Stimulated activated CD4-positive, alpha-beta T cell treated with anti-CD3 and anti-CD28 coated beads, TNF-alpha, amount 100 ng/mL, for 4 hours (primary cell): ENCODE results near the gene STUM.
"Not testable (repeated sequence)": the region's sequence is repeated elsewhere in the genome, so short reads cannot be mapped to it uniquely, and the experiment has no call there.

Experiments used
- DNase-seq, 3 experiments: peaks; one replicate each; pipeline ENCODE4 v3.0.0-alpha.2; 2020; ENCODE audit warnings: low read depth in 3 of 3

STUM gene

GRCh38 chr1:226604560-226605317 is 56.2 kb downstream of the STUM start:
- DNase-seq, result no peak

GRCh38 chr1:226605318-226605950 is 56.9 kb downstream of the STUM start:
- DNase-seq, result no peak

GRCh38 chr1:226606311-226607267 is 58.0 kb downstream of the STUM start:
- DNase-seq, result no peak

- no peak for DNase-seq
These were observed 58.7 kb downstream of the STUM start for GRCh38 chr1:226607268-226607660.

- DNase-seq, result no peak
These were observed 59.3 kb downstream of the STUM start for GRCh38 chr1:226607821-226608220.

GRCh38 chr1:226608699-226609505 is 60.3 kb downstream of the STUM start:
- DNase-seq, result peak; percentile 22 to 48 (median 38)

DNA sequence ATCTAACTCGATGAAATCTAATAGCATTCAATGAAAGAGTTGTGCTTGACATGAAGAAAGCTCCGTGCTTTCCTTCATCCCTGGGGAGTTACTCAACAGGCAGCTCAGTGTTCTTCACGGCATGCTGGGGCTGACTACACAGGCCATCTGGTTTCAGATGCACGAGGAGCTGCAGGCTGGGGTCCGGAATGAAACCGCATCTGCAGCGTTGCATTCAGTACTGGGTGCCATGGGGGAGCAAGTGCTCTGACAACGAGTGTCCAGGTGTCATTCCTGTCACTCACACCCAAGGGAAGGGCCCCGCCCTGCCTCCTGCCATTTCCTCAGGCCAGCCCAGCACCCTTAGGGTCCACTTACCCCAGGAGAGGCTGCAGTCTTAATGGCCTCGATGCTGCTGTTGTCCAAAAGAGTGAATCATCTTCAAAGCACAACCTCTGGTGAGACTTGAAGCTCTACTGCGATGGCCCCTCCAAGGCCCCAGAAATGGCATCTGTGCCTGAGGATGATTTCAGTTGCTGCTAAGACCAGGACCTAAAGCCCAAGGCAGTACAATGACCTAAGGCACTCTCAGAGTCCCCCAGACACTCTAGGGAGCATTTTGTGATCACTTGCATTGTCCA is 61.4 kb downstream of the STUM start:
- no peak for DNase-seq

GRCh38 chr1:226610671-226611070 is 62.1 kb downstream of the STUM start:
- DNase-seq, result no peak

- DNase-seq, result no peak
These were observed 62.7 kb downstream of the STUM start for GRCh38 chr1:226611301-226611700.

DNA sequence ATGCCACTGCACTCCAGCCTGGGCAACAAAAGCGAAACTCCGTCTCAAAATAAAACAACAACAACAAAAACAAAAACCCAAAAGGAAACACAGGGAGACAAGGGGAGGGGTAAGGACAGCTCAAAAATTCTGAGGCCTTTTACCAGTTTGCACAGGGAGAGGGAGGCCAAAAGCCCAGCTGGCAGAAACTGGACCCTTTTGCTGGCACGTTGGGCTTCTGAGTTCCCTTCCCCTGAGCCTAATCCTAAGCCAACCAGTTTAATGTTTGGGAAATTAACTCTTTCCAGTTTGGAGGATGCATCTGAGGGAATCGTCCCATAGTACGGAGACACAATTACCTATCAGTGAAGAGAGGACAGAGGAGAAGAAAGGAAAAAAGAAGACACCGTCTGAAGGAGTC is 63.4 kb downstream of the STUM start:
- DNase-seq, result not testable (repeated sequence)

GRCh38 chr1:226615876-226616275 is 67.3 kb downstream of the STUM start:
- no peak for DNase-seq

- no peak for DNase-seq
These were observed 68.1 kb downstream of the STUM start for GRCh38 chr1:226616636-226617035.

DNA sequence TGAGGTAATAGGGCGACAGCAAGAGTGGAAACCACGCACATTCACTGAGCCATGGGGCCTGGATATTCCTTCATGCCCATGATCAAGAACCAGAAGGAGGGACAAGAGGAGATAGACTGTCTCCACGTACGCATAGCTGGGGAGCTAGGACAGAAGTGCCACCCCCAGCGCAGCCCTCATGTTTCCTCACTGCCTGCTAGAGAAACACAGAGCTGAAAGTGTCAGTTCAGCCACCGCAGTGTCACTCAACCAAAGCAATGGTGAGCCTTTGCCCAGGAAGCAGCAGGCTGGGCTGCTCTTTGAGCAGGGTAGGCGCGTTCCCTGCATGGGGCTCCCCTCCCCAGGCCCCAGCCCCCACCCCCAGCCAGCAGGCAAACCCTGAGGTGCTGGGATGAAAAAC is 68.5 kb downstream of the STUM start:
- DNase-seq, result no peak

DNA sequence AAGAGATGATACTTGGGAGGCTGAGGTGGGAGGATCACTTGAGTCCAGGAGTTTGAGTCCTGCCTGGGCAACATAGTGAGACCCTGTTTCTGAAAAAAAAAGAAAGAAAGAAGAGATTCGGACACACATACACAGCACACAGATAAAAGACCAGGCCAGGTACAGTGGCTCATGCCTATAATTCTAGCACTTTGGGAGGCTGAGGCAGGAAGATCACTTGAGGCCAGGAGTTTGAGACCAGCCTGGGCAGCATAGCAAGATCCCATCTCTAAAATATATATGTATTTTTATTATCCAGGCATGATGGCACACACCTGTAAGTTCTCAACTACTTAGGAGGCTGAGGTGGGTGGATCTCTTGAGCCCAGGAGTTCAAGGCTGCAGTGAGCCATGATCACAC is 69.2 kb downstream of the STUM start:
- not testable (repeated sequence) for DNase-seq

DNA sequence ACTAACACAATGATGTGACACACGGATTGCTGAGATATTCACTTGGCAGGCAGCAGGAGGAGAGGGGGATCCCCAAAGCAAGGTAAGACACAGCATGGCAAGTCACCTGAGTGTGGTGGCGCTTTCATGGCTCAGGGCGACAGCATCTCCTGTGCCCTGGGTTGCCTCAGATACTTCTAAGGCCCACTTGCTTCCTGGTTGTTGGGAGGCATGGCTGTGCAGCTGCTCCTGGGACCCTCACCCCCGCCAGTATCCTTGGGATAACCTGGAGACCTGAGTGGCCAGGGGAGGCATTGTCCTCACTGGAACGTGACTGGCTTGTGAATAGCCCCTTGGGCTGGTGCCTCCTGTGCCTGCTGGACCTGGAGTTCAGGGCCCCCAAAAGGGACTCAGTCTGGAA is 69.8 kb downstream of the STUM start:
- no peak for DNase-seq

DNA sequence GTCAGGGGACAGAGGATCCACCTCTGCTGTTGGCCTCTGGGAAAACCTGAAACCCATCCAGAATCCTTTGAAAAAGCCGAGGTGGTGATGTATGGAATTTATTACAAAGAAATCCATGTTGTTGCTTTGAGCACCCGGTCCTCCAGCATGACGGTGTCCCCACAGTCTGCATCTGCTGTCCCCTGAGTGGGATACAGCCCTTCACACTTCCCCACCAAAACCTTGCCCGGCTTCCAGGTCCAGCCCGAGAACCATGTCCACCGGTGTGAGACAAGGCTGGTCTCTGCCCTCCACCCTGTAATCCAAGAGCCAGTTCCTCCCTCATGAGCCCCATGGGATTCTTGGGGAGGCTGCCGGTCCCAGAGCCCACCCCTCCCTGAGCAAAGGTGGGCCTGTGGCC is 70.5 kb downstream of the STUM start:
- no peak for DNase-seq

GRCh38 chr1:226622012-226622411 is 73.4 kb downstream of the STUM start:
- no peak for DNase-seq

DNA sequence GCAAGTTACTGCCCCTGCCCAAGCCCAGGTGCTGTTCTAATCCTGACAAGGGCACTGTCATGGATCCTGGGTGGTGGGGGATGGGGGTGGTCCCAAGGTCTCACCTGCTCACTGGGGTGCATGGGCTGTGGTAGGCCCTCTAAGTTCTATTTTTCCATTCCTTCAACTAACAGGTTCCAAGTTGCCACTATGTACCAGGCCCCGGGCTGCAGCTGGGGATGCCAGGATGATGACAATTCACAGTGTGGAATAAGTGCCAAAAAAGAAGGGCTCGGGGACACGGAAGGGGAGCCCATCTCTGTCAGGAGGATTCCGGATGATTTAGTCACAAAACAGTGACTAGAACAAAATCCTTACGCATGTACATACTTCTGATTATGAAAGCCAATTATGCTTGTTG is 76.0 kb downstream of the STUM start:
- DNase-seq, result no peak

DNA sequence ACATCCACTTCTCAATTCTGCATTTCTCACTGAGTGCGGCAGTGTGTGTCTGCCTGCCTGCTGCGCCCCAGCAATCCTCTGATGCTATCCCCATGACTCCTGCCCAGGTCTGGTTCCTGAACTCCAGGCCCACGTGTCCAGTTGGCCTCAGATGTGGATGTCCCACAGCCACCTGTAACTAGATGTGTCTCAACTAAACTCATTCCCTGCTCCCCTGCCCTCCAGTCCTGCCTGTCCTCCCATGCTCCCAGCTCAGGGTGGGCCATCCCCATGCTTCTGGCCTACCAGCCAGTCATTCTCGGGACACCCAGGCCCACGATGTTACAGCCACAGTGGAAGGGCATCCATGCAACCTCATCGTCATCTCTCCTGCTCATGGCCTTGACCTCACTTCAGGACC is 76.8 kb downstream of the STUM start:
- no peak for DNase-seq

DNA sequence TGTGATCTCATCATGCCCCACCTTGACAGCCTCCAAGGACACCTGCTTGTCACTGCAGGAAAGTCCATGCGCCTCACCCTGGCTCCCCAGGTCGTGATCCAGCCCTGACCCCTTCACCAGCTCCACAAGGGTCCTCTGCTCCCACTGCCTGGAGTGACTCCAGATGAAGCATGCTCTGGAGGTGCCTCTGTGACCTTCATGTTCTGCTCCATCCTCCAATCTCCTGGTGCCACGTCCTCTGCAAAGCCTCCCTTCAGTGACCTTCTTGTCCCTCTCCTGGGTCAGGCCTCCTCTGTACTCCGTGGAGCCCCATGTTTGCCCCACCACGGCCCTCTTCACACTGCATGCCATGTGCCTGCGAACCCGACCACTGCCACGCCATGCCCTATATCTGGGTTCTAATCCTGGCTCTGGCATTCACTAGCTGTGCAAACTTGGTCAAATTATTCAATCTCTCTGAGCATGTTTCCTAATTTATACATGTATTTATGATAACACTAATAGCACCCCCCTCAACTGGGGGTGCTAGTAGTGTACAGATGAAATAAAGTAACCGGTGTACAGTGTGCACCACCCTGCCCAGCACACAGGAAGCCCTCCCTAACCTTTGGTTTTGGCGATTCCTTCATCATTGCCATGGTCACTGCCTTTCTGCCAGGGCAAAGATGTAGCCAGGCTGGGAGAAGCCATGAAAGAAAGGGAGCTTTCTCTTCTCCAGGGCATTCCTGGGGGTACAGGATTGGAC is 77.4 kb downstream of the STUM start:
- DNase-seq, result no peak
